ENCODE measurements around the gene ZFP28. TPM values are rescaled to one million over a fixed set of nuclear protein-coding genes. Genes with fewer than 3 reads are reported as not detected.

ZFP28 gene
- total and polyA plus RNA-seq, 2 experiments from 2014 or later, result 5.1 to 5.8 TPM

- WGBS, 2 experiments (ENCODE audit: low coverage in 1 of 2, low lambda C conversion rate in 2 of 2, missing lambda C conversion rate in 2 of 2), result 73% methylated on average over 4 of the region's 4 CpGs
- Histone ChIP-seq H3K4me1 (ENCODE audit: insufficient read depth) (peaks cover 4% of the 10 kb centered on the region; the same call in 1 of the 2 replicates), H3K79me2 (ENCODE audit: insufficient read depth) (peaks cover 60% of the 10 kb centered on the region), H3K9me3 (ENCODE audit: low read depth) (no peaks in the 10 kb centered on the region), H3K4me2 (ENCODE audit: unreplicated experiment) (no peak overlapping the region), H4K20me1 (ENCODE audit: insufficient read depth) (0 out of 2 replicates have a peak, but pooled peaks cover 3% of the 10 kb centered on the region), H2AFZ (no peak overlapping the region), H3K9ac (no peak overlapping the region), H3F3A (ENCODE audit: insufficient read depth) (no peaks in the 10 kb centered on the region), H3K27ac (no peak overlapping the region), H3K27me3 (replicated peaks; ENCODE audit: insufficient read depth) (no peaks in the 10 kb centered on the region), H3K4me3 (no peak overlapping the region), H3K36me3 (ENCODE audit: low read depth) (0 out of 2 replicates have a peak, but pooled peaks cover 7% of the 10 kb centered on the region), H3K9me2 (ENCODE audit: insufficient read depth) (no peaks in the 10 kb centered on the region)
- in situ Hi-C loops (cut with MboI), result no loop called here
- DNase-seq, result no peak
- no peak for TF ChIP-seq EZH2phosphoT487 (IDR thresholded peaks at IDR 0.05; ENCODE audit: insufficient read depth, low read depth)
- TF ChIP-seq EZH2 (IDR thresholded peaks at IDR 0.05; ENCODE audit: insufficient read depth, poor library complexity, severe bottlenecking), result no peak
These were observed 57.9 kb downstream of the ZFP28 start for GRCh38 chr19:56596676-56597075.

GRCh38 chr19:56597696-56598095 lies 58.9 kb downstream of the ZFP28 start:
- H3K4me3 ChIP-seq, result no peak overlapping the region
- peak overlapping the region; percentile 73 for H3K27ac ChIP-seq
- peaks cover 13% of the 10 kb centered on the region; the same call in 1 of the 2 replicates for H3K36me3 ChIP-seq (ENCODE audit: low read depth)
- in situ Hi-C loops (cut with MboI), result no loop called here
- H2AFZ ChIP-seq, result no peak overlapping the region
- no peak overlapping the region for H3K4me2 ChIP-seq (ENCODE audit: unreplicated experiment)
- no peaks in the 10 kb centered on the region for H3F3A ChIP-seq (ENCODE audit: insufficient read depth)
- TF ChIP-seq EZH2phosphoT487 (IDR thresholded peaks at IDR 0.05; ENCODE audit: insufficient read depth, low read depth), result no peak
- no peak for TF ChIP-seq EZH2 (IDR thresholded peaks at IDR 0.05; ENCODE audit: insufficient read depth, poor library complexity, severe bottlenecking)
- H3K9me2 ChIP-seq (ENCODE audit: insufficient read depth), result no peaks in the 10 kb centered on the region
- H3K27me3 ChIP-seq (replicated peaks; ENCODE audit: insufficient read depth), result no peaks in the 10 kb centered on the region
- peak; percentile 74 for DNase-seq
- peaks cover 4% of the 10 kb centered on the region; the same call in 1 of the 2 replicates for H3K4me1 ChIP-seq (ENCODE audit: insufficient read depth)
- no peaks in the 10 kb centered on the region for H3K9me3 ChIP-seq (ENCODE audit: low read depth)
- no peak overlapping the region for H3K9ac ChIP-seq
- 0 out of 2 replicates have a peak, but pooled peaks cover 3% of the 10 kb centered on the region for H4K20me1 ChIP-seq (ENCODE audit: insufficient read depth)
- peaks cover 70% of the 10 kb centered on the region for H3K79me2 ChIP-seq (ENCODE audit: insufficient read depth)
- WGBS, 2 experiments (ENCODE audit: low coverage in 1 of 2, low lambda C conversion rate in 2 of 2, missing lambda C conversion rate in 2 of 2), result 67 to 74% methylated on average over 4 of the region's 4 CpGs

GRCh38 chr19:56601375-56601774 lies 62.6 kb downstream of the ZFP28 start:
- no peak for TF ChIP-seq EZH2phosphoT487 (IDR thresholded peaks at IDR 0.05; ENCODE audit: insufficient read depth, low read depth)
- no peak for TF ChIP-seq EZH2 (IDR thresholded peaks at IDR 0.05; ENCODE audit: insufficient read depth, poor library complexity, severe bottlenecking)
- Histone ChIP-seq H3K4me1 (ENCODE audit: insufficient read depth) (no peaks in the 10 kb centered on the region; the same call in 1 of the 2 replicates), H3K9me2 (ENCODE audit: insufficient read depth) (no peaks in the 10 kb centered on the region), H3K9me3 (ENCODE audit: low read depth) (no peaks in the 10 kb centered on the region), H3K79me2 (ENCODE audit: insufficient read depth) (peaks cover 93% of the 10 kb centered on the region), H3K27me3 (replicated peaks; ENCODE audit: insufficient read depth) (no peaks in the 10 kb centered on the region), H3F3A (ENCODE audit: insufficient read depth) (no peaks in the 10 kb centered on the region), H4K20me1 (ENCODE audit: insufficient read depth) (peaks cover 3% of the 10 kb centered on the region; the same call in 1 of the 2 replicates), H3K27ac (no peak overlapping the region), H3K36me3 (ENCODE audit: low read depth) (peaks cover 20% of the 10 kb centered on the region), H3K4me2 (ENCODE audit: unreplicated experiment) (no peak overlapping the region), H2AFZ (no peak overlapping the region), H3K9ac (no peak overlapping the region), H3K4me3 (no peak overlapping the region)
- peak; percentile 28 for DNase-seq
- in situ Hi-C loops (cut with MboI), result no loop called here
- 92 to 100% methylated on average over 3 of the region's 3 CpGs for WGBS, 2 experiments (ENCODE audit: low coverage in 1 of 2, low lambda C conversion rate in 2 of 2, missing lambda C conversion rate in 2 of 2)

- Histone ChIP-seq H3K4me1 (ENCODE audit: insufficient read depth) (no peaks in the 10 kb centered on the region; the same call in 1 of the 2 replicates), H3K9me3 (ENCODE audit: low read depth) (no peaks in the 10 kb centered on the region), H3K27me3 (replicated peaks; ENCODE audit: insufficient read depth) (no peaks in the 10 kb centered on the region), H3K9ac (no peak overlapping the region), H3F3A (ENCODE audit: insufficient read depth) (no peaks in the 10 kb centered on the region), H3K4me3 (no peak overlapping the region), H3K27ac (no peak overlapping the region), H3K79me2 (ENCODE audit: insufficient read depth) (peaks cover 89% of the 10 kb centered on the region), H4K20me1 (ENCODE audit: insufficient read depth) (no peaks in the 10 kb centered on the region; the same call in 1 of the 2 replicates), H2AFZ (no peak overlapping the region), H3K9me2 (ENCODE audit: insufficient read depth) (no peaks in the 10 kb centered on the region), H3K4me2 (ENCODE audit: unreplicated experiment) (no peak overlapping the region), H3K36me3 (ENCODE audit: low read depth) (peaks cover 14% of the 10 kb centered on the region)
- peak; percentile 57 for DNase-seq
- no peak for TF ChIP-seq EZH2 (IDR thresholded peaks at IDR 0.05; ENCODE audit: insufficient read depth, poor library complexity, severe bottlenecking)
- TF ChIP-seq EZH2phosphoT487 (IDR thresholded peaks at IDR 0.05; ENCODE audit: insufficient read depth, low read depth), result no peak
- 81 to 83% methylated on average over 6 of the region's 6 CpGs for WGBS, 2 experiments (ENCODE audit: low coverage in 1 of 2, low lambda C conversion rate in 2 of 2, missing lambda C conversion rate in 2 of 2)
- in situ Hi-C loops (cut with MboI), result no loop called here
These were observed 65.1 kb downstream of the ZFP28 start for GRCh38 chr19:56603829-56604228.

Other genes with a start within 250 kb of the ZFP28 start
- gene ZSCAN5A, start 224.1 kb upstream of the ZFP28 start, total RNA-seq (2014; rRNA removed; shearing (Covaris generic)), result 3.5 and 4.2 TPM in 2 replicates
- gene ZSCAN5A, start 224.1 kb upstream of the ZFP28 start, polyA plus RNA-seq (2016; fragmentation: Nextera tagmentation; extraction: Ambion mirVana), result 4.3 and 4.4 TPM in 2 replicates
- gene ZNF582, start 145.4 kb upstream of the ZFP28 start, total RNA-seq (2014; rRNA removed; shearing (Covaris generic)), result 4.2 TPM in 2 replicates
- 4.8 and 5.0 TPM in 2 replicates for gene ZNF582, start 145.4 kb upstream of the ZFP28 start, polyA plus RNA-seq (2016; fragmentation: Nextera tagmentation; extraction: Ambion mirVana)
- gene ZNF583, start 134.6 kb upstream of the ZFP28 start, total RNA-seq (2014; rRNA removed; shearing (Covaris generic)), result 6.7 and 8.0 TPM in 2 replicates
- 5.7 and 6.1 TPM in 2 replicates for gene ZNF583, start 134.6 kb upstream of the ZFP28 start, polyA plus RNA-seq (2016; fragmentation: Nextera tagmentation; extraction: Ambion mirVana)
- 5.3 and 5.6 TPM in 2 replicates for gene ZNF667, start 61.6 kb upstream of the ZFP28 start, total RNA-seq (2014; rRNA removed; shearing (Covaris generic))
- 8.4 and 9.2 TPM in 2 replicates for gene ZNF667, start 61.6 kb upstream of the ZFP28 start, polyA plus RNA-seq (2016; fragmentation: Nextera tagmentation; extraction: Ambion mirVana)
- gene ZNF471, start 31.1 kb upstream of the ZFP28 start, total RNA-seq (2014; rRNA removed; shearing (Covaris generic)), result 4.7 and 6.1 TPM in 2 replicates
- gene ZNF471, start 31.1 kb upstream of the ZFP28 start, polyA plus RNA-seq (2016; fragmentation: Nextera tagmentation; extraction: Ambion mirVana), result 3.4 and 3.6 TPM in 2 replicates
- gene ZNF470, start 28.5 kb downstream of the ZFP28 start, total RNA-seq (2014; rRNA removed; shearing (Covaris generic)), result 3.5 and 5.8 TPM in 2 replicates
- 3.4 and 3.5 TPM in 2 replicates for gene ZNF470, start 28.5 kb downstream of the ZFP28 start, polyA plus RNA-seq (2016; fragmentation: Nextera tagmentation; extraction: Ambion mirVana)
- gene ZNF71, start 56.4 kb downstream of the ZFP28 start, total RNA-seq (2014; rRNA removed; shearing (Covaris generic)), result 3.4 and 7.9 TPM in 2 replicates
- gene ZNF71, start 56.4 kb downstream of the ZFP28 start, polyA plus RNA-seq (2016; fragmentation: Nextera tagmentation; extraction: Ambion mirVana), result 6.2 and 6.7 TPM in 2 replicates
- 0.43 TPM in 1 of 2 replicates, not detected in the other for gene SMIM17, start 104.2 kb downstream of the ZFP28 start, total RNA-seq (2014; rRNA removed; shearing (Covaris generic))
- gene SMIM17, start 104.2 kb downstream of the ZFP28 start, polyA plus RNA-seq (2016; fragmentation: Nextera tagmentation; extraction: Ambion mirVana), result not detected in 2 replicates
- gene ZNF835, start 132.8 kb downstream of the ZFP28 start, total RNA-seq (2014; rRNA removed; shearing (Covaris generic)), result not detected in 2 replicates
- 0.09 TPM in 1 of 2 replicates, not detected in the other for gene ZNF835, start 132.8 kb downstream of the ZFP28 start, polyA plus RNA-seq (2016; fragmentation: Nextera tagmentation; extraction: Ambion mirVana)

Data from GM23248 (cell line).